Raji (cell line): ENCODE data around the gene TSPYL4.

Source experiments
- POLR2A ChIP-seq: IDR thresholded peaks from 2 replicates; pipeline ENCODE4 v1.6.1; 2011; ENCODE audit warnings: low read depth, low read length, control low read depth; ENCODE audit not compliant: insufficient read depth

Gene TSPYL4

GRCh38 chr6:116215414-116215813, 38.5 kb downstream of the TSPYL4 start:
- no peak for TF ChIP-seq POLR2A

- TF ChIP-seq POLR2A = no peak
Observed at GRCh38 chr6:116214681-116215080, 39.2 kb downstream of the TSPYL4 start.

DNA sequence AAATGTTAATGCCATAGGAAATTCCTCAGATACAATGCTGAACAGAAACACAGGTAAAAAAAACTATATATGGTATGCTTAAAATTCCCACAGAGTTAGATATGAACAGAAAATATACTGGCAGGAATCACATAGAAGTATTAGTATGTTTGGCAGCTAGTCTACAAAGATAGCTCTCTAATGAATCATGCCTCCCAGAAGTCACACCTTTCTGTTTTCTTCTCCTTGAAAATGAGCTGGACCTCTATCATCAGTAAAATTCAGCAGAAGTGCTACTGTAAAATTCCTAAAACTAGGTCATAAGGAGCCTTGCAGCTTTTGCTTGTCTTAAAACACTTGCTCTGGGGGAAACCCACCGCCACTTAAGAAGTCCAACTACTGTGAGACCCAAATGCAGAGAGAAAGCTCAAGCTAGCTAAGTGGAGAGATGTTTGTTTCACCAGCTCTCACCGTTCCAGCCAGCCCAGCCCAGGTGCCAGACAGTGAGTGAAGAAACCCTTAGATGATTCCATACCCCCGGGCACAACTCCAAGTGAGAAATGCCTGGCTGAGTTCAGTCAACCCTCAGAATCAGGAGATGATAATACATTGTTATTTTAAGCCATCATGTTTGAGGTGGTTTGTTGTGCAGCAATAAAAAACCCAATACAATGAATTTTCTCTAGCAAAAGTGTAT, 43.0 kb downstream of the TSPYL4 start:
- TF ChIP-seq POLR2A = no peak

GRCh38 chr6:116210316-116210715, 43.6 kb downstream of the TSPYL4 start:
- TF ChIP-seq POLR2A = no peak

DNA sequence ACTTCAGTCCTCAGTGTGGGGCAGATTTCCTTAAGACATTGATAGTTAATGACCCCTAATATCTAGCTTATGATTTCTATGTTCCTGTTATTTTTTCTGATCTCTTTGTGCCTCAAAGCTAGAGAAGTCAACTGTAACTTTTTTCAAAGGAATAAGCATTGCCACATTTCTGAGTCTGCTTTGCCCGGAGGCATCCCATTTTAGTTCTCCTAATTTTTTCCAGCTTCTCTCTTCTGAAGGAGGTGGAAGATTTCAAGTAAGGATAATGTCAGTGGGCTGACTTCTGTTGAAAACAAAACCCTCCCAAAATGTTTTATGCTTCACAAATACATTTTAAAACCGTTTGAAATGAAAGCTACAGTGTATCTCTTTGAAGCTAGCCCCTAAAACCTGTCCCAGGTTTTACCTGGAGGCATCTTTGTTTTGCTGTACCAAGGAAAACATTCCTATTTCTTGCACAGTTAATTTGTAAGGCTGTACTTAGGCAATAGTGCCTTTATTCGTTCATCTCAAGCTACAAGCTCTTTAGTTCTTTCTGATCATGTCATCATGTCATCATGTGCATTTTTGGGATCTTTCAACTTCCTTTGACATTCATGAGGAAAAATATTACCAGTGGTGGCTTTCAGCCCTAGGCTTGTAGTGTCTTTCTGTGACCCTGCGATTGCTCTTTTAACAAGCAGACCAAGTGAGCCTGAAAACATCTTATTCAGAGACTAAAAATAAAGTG, 45.7 kb downstream of the TSPYL4 start:
- no peak for TF ChIP-seq POLR2A

- TF ChIP-seq POLR2A = no peak
Observed at GRCh38 chr6:116206231-116206903, 47.5 kb downstream of the TSPYL4 start.

DNA sequence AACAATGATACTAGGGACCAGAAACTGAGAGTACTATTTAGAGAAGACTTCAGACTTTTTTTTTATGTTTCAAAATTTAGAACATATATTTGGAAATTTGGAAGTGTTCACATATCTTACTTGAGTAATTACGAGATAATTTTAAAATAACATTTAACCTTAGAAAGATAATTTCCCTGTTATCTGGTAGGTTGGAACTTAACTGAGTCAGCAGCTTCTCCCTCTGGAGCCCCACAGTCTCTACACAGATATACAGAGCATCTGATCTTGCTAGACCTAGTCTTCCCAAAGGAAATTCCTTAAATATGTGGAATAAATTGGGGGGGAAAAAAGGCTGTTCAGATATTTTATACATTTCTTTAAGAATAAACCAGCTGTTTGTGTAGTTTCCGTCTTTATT, 48.6 kb downstream of the TSPYL4 start:
- TF ChIP-seq POLR2A = no peak

DNA sequence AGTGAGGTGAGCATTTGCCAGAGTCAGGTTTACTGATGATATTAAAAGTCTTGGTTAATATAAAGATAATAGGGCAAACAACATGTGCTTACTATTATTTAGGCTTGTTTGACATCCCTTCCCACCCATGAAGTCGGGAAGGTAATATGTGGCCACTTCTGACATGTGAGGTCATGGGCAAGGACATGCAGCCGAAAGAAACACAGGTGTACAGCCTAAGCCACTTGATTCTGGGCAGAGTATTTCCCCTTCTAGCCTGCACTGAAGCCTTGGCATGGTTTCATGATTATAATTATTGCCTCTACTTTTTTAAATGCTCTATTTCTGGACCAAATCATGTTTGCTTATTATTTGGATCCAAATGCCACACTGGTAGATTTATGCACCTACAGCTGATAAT, 52.3 kb downstream of the TSPYL4 start:
- TF ChIP-seq POLR2A = no peak

DNA sequence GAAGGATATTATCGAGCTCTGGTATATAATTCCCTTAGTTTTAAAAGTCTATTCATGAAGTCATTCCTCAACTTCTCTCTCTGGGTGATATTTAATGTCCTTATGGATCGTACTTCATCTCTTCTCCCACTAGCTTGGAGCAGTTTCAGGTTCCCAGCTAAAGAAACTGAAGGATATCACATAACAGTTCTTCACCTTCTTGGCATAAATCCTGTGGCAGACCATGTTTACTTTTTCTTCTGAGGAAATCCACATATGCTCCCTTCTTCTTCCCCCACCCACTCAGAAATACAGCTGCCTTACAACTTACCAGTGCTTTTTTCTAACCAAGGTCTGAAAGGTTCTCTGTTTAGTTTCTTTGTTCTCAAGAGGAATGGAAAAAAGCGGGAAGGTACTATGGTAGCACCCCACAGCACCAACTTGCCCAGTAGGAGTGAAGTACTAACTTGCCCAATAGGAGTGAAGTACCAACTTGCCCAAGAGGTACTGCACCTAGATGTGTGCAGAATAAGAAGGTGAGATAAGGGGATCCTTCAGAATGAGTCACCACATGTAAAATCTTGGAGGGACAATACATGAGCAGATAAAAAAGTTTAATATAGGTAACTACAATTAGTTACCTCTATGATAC, 53.1 kb downstream of the TSPYL4 start:
- no peak for TF ChIP-seq POLR2A
